Keratinocyte (primary cell): ENCODE measurements around the gene PP2D1. TPM values are rescaled to one million over a fixed set of nuclear protein-coding genes. Genes with fewer than 3 reads are reported as not detected.

Experiments
- DNase-seq: peaks from one replicate; pipeline ENCODE4 v3.0.0-alpha.2; 2011; ENCODE audit warnings: low read depth, missing footprints, low spot score
- FAIRE-seq: peaks from 2 replicates; lab custom pipeline; 2011; peaks lifted over from hg19 to GRCh38; lab: Jason Lieb, UNC
- H2AFZ ChIP-seq: 2 replicates; pipeline ENCODE4 v1.6.0; 2012; ENCODE audit warnings: low read length, control low read depth, inconsistent platforms; ENCODE audit not compliant: control insufficient read depth
- H3K27ac ChIP-seq: 2 replicates; pipeline ENCODE4 v1.5.1; 2011; ENCODE audit warnings: low read length; ENCODE audit not compliant: control insufficient read depth, insufficient read depth
- H3K27me3 ChIP-seq: 3 replicates; pipeline ENCODE4 v1.6.0; 2011; ENCODE audit warnings: low read length; ENCODE audit not compliant: control insufficient read depth, insufficient read depth; ENCODE audit errors: extremely low read depth
- H3K36me3 ChIP-seq, 2 experiments: 2 replicates in 1 of 2; 3 replicates in 1 of 2; pipeline ENCODE4 v1.5.1; 2011; ENCODE audit warnings: low read length in 2 of 2, mild to moderate bottlenecking in 1 of 2; ENCODE audit not compliant: control insufficient read depth in 2 of 2, insufficient read depth in 2 of 2; ENCODE audit errors: extremely low read depth in 1 of 2
- H3K4me1 ChIP-seq: 3 replicates; pipeline ENCODE4 v1.5.1; 2011; ENCODE audit warnings: low read length; ENCODE audit not compliant: control insufficient read depth, insufficient read depth; ENCODE audit errors: extremely low read depth
- H3K4me2 ChIP-seq: 3 replicates; pipeline ENCODE4 v1.6.0; 2011; ENCODE audit warnings: low read depth, low read length; ENCODE audit not compliant: control insufficient read depth, insufficient read depth; ENCODE audit errors: extremely low read depth
- H3K4me3 ChIP-seq, 3 experiments: fragments of 200-600 bp in 1 of 3; sonication (generic) in 1 of 3; 2 replicates in 2 of 3; 3 replicates in 1 of 3; pipeline ENCODE4 v1.5.1; 2011 to 2016; ENCODE audit warnings: low read length in 3 of 3, mild to moderate bottlenecking in 3 of 3, control low read depth in 2 of 3, inconsistent platforms in 1 of 3, low read depth in 1 of 3, mixed read lengths in 1 of 3, mixed run types in 1 of 3, moderate library complexity in 1 of 3; ENCODE audit not compliant: control insufficient read depth in 2 of 3, insufficient read depth in 2 of 3; ENCODE audit errors: extremely low read depth in 1 of 3
- H3K79me2 ChIP-seq: 2 replicates; pipeline ENCODE4 v1.6.0; 2012; ENCODE audit warnings: low read length; ENCODE audit not compliant: control insufficient read depth, insufficient read depth
- H3K9ac ChIP-seq: 3 replicates; pipeline ENCODE4 v1.6.0; 2011; ENCODE audit warnings: low read length; ENCODE audit not compliant: control insufficient read depth, insufficient read depth; ENCODE audit errors: extremely low read depth
- H3K9me1 ChIP-seq: 3 replicates; pipeline ENCODE4 v1.6.0; 2011; ENCODE audit warnings: low read length; ENCODE audit not compliant: control insufficient read depth, insufficient read depth; ENCODE audit errors: extremely low read depth
- H3K9me3 ChIP-seq: 2 replicates; pipeline ENCODE4 v1.5.1; 2012; ENCODE audit warnings: low read depth, low read length; ENCODE audit not compliant: control insufficient read depth
- H4K20me1 ChIP-seq: 3 replicates; pipeline ENCODE4 v1.6.0; 2011; ENCODE audit warnings: low read length; ENCODE audit not compliant: control insufficient read depth, insufficient read depth; ENCODE audit errors: extremely low read depth
- CTCF ChIP-seq, 3 experiments: IDR thresholded peaks in 1 of 3; conservative IDR thresholded peaks in 1 of 3; optimal IDR thresholded peaks in 1 of 3; 2 replicates in 2 of 3; 3 replicates in 1 of 3; pipeline versions ENCODE3 to v1.5.1; 2011; ENCODE audit warnings: low read length in 3 of 3, mild to moderate bottlenecking in 3 of 3, moderate library complexity in 2 of 3, control low read depth in 1 of 3, inconsistent platforms in 1 of 3; ENCODE audit not compliant: insufficient read depth in 2 of 3; ENCODE audit errors: extremely low read depth in 1 of 3
- EZH2 ChIP-seq: IDR thresholded peaks from one replicate; pipeline ENCODE4 v1.6.1; 2012; ENCODE audit warnings: inconsistent platforms, mild to moderate bottlenecking, low read length, moderate library complexity
- dilution Hi-C: fragments of 300-500 bp; cut with MboI; formaldehyde crosslinking; loops from one replicate; pipeline ENCODE4 v1.7.0; 2020; ENCODE audit warnings: low sequenced_read_pairs; ENCODE audit not compliant: extremely low pct_ligation_motif_present
- polyA minus RNA-seq, 3 experiments: library from RNA; depleted of rRNA, polyadenylated mRNA; stranded (reverse); fragments of >200 nt; gene quantifications; 1 replicate in 1 of 3; 2 replicates in 1 of 3; 3 replicates in 1 of 3; pipeline ENCODE4 v1.2.3, GENCODE V29; 2011
- polyA plus RNA-seq, 5 experiments: library from polyadenylated mRNA; depleted of rRNA in 3 of 5; stranded (reverse) in 3 of 5; stranded (forward) in 1 of 5; unstranded in 1 of 5; fragments of >200 nt; gene quantifications; 1 replicate in 1 of 5; 2 replicates in 3 of 5; 3 replicates in 1 of 5; pipeline versions ENCODE4 v1.2.1 to v1.2.3, GENCODE V29; 2011 to 2012; ENCODE audit warnings: missing spikeins in 2 of 5, low read depth in 1 of 5, low replicate concordance in 1 of 5

PP2D1 gene
- not detected in 3 replicates for polyA plus RNA-seq
- not detected for polyA plus RNA-seq (2011; ENCODE audit: low read depth)
- polyA plus RNA-seq (2011; cell fraction: cytosol; rRNA removed) = not detected in 2 replicates
- not detected in 2 replicates for polyA plus RNA-seq (2011; cell fraction: nucleus; rRNA removed)
- polyA plus RNA-seq (2012; ENCODE audit: low replicate concordance) = 0.16 and 0.35 TPM in 2 replicates
- not detected in 3 replicates for polyA minus RNA-seq
- not detected for polyA minus RNA-seq (2011; cell fraction: cytosol; rRNA and poly(A)+ RNA removed)
- polyA minus RNA-seq (2011; cell fraction: nucleus; rRNA and poly(A)+ RNA removed) = not detected in 2 replicates

GRCh38 chr3:20012164-20012563, at the start of gene PP2D1:
TSS of gene PP2D1 (minus strand) at chr3:20012264. CDS start at chr3:20012072, 192 bp downstream.
- Histone ChIP-seq H3K79me2 (no peaks in the 10 kb centered on the region), H3K27ac (no peak within 1 kb of the TSS), H3K4me3 (no peak within 1 kb of the TSS), H3K4me1 (peaks cover 4% of the 10 kb centered on the region), H2AFZ (no peak within 1 kb of the TSS), H3K9ac (no peak within 1 kb of the TSS), H3K9me1 (no peaks in the 10 kb centered on the region), H3K36me3 (no peaks in the 10 kb centered on the region), H3K4me2 (no peak within 1 kb of the TSS), H4K20me1 (no peaks in the 10 kb centered on the region), H3K9me3 (no peaks in the 10 kb centered on the region), H3K27me3 (no peaks in the 10 kb centered on the region)
- dilution Hi-C loops = no loop called here
- no peak for DNase-seq
- no peak for TF ChIP-seq EZH2
- no peak for TF ChIP-seq CTCF (optimal IDR thresholded peaks at IDR 0.05 in 1 of 3, IDR thresholded peaks at IDR 0.05 in 1 of 3, conservative IDR thresholded peaks at IDR 0.05 in 1 of 3; ENCODE audit: extremely low read depth in 1 of 3, insufficient read depth in 2 of 3, low read length in 3 of 3)
- no peak for FAIRE-seq

GRCh38 chr3:20060974-20061685, 49.1 kb upstream of the PP2D1 start:
- no peaks in the 10 kb centered on the region for H3K27me3 ChIP-seq
- peaks cover 51% of the 10 kb centered on the region for H3K4me1 ChIP-seq
- TF ChIP-seq EZH2 = no peak
- TF ChIP-seq CTCF (optimal IDR thresholded peaks at IDR 0.05 in 1 of 3, IDR thresholded peaks at IDR 0.05 in 1 of 3, conservative IDR thresholded peaks at IDR 0.05 in 1 of 3; ENCODE audit: extremely low read depth in 1 of 3, insufficient read depth in 2 of 3, low read length in 3 of 3) = no peak
- DNase-seq = peak; percentile 38
- no peaks in the 10 kb centered on the region for H3K79me2 ChIP-seq
- peak overlapping the region; percentile 58 for H3K4me2 ChIP-seq
- H3K27ac ChIP-seq = peak overlapping the region; percentile 29
- FAIRE-seq = peak; percentile 64
- H4K20me1 ChIP-seq = no peaks in the 10 kb centered on the region
- no peak overlapping the region for H3K9ac ChIP-seq
- H3K4me3 ChIP-seq = no peak overlapping the region
- dilution Hi-C loops = no loop called here
- no peaks in the 10 kb centered on the region for H3K36me3 ChIP-seq
- H3K9me3 ChIP-seq = no peaks in the 10 kb centered on the region
- no peaks in the 10 kb centered on the region for H3K9me1 ChIP-seq
- peak overlapping the region; percentile 32 for H2AFZ ChIP-seq
